ENCODE data around the gene CATSPERE. TPM values are rescaled to one million over a fixed set of nuclear protein-coding genes. Genes with fewer than 3 reads are reported as not detected.
"Not testable (repeated sequence)": the region's sequence is repeated elsewhere in the genome, so short reads cannot be mapped to it uniquely, and the experiment has no call there.

CATSPERE gene
- total RNA-seq, 1 donor from 2014 or later, result 2.0 TPM

DNA sequence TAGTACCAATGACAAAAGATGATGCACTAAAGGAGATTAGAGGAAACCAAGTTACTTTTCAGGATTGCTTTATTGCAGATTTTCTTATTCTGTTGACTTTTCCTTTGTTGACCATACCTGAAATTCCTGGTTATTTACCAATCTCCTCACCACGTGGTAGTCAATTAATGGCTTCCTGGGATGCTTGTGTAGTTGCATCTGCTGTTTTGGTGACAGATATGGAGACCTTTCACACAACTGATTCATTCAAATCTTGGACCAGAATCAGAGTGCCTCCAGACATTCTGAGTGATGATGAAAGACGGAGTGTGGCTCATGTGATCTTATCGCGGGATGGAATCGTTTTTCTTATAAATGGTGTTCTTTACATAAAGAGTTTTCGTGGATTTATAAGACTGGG, 91.3 kb downstream of the CATSPERE start:
- DNase-seq, result no peak

DNA sequence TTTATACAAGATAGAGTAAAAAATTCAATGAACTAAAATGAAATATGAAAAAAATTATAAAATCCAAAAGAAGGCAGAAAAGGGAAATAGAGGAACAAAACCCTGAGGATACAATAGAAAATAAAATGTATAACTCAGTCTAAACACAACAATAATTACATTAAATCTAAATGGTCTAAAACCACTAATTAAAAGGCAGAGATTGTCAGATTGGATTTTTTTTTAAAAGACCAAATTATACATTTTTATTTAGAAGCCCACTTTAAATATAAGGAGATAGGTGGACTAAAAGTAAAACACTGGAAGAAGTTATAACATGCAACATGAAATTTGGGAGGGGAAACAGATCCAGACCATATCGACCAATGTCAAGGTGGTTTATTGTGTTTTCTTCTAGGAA, 95.2 kb downstream of the CATSPERE start:
- no peak for DNase-seq

DNA sequence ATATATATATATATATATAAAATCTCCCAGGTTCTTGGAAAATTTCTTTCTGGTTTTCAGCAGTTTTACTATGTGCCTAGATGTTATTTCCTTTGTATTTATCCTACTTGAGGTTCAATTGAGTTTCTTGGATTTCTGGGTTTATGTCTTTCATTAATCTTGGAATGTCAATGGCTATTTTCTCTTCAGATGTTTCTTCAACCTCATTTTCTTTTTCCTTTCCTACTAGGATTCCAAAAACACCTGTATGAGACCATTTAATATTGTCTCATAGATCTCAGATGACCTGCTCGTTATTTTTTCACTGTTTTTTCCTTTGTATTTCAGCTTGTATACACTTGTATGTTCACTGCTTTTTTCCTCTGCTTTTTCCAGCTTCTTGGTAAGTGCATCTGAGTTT, 96.5 kb downstream of the CATSPERE start:
- no peak for DNase-seq

DNA sequence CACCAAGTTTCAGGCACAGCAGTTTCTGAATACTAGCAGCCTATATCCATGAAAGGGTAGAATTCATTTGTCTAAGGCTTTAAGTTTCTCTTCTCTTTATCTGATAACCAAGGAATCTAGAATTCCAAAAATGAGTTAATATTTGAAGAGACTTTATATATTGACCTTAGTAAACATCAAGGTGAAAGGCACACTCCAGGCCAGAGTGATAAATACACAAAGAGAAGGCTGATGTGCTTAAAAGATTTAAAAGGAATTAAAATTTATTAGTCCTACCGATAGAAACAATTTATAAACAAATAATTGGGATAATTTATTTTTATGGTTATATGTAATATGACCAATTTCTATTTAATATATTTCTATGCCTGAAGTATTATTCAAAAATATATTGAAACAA, 98.5 kb downstream of the CATSPERE start:
- DNase-seq, result no peak

DNA sequence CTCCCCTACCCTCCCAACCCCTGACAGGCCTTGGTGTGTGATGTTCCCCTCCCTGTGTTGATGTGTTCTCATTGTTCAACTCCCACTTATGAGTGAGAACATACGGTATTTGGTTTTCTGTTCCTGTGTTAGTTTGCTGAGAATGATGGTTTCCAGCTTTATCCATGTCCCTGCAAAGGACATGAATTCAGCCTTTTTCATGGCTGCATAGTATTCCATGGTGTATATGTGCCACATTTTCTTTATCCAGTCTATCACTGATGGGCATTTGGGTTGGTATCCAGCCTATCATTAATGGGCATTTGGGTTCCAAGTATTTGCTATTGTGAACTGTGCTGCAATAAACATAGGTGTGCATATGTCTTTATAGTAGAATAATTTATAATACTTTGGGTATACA, 101.8 kb downstream of the CATSPERE start:
- DNase-seq, result not testable (repeated sequence)

DNA sequence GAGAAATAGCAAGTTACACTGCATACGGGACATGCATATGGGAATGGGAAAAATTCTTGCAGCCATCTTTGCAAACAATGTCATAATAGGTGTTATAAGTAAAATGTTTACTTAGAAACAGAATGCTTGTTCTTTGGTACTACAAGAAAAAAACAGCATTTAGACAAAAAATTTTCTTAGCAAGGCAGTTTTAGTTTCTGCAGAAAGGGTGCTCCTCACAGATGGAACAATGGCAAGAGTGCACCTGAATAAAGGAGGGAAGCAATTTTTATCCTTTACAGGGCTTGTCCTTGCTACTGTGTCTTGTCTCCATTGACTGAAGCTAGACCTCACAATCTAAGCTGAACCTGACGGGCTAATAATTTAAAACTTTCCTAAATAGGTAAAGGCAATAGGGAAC, 112.7 kb downstream of the CATSPERE start:
- DNase-seq, result no peak

GRCh38 chr1:244576259-244576892, 115.3 kb downstream of the CATSPERE start:
- DNase-seq, result no peak

- not testable (repeated sequence) for DNase-seq
These were observed 117.1 kb downstream of the CATSPERE start for GRCh38 chr1:244578205-244578604.

DNA sequence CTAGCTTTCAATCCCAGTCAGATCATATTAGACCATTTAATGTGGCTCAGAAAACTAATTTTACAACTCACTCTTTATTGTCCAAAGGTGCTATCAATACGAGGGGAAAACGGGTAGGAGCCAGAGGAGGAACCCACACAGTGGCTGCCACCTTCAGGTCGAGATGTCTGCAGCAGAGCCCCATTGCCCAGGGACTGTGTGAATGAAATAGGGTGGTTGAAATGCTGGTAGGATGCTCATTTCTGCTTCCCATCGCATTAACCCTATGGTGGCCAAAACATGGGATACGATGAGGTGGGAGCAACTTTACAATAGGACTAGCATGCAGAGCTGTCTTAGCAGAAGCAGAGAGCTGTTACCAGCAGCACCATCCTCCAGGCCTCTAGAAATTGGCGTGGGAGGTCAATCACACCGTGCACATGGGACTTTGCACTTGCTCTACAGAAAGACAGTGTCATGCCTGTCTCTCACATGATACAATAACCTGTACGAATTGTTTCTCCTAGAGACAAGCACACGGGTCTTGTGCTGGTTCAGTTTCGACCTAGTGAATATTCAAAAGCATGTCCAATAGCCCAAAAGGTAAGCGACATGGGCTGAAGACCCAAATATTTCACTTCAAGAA, 122.4 kb downstream of the CATSPERE start:
- DNase-seq, result no peak

DNA sequence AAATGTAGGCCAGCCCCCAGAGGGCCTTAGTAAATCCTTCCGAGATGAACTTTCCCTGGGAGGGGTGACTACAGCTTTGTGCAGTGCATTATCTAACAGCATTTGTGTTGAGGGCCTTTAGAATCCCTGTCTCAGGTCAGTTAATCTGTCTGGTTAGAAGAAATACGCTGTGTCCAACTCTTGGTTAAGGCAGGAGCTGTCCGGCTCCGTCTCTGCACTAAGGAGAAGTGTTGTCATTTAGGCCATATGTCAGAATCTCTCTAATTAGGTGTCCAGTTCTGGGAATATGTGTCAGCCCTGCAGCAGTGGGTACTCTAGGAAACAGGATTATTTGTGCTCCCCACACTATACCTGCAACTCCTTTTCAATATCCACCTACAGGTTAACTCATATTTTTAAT, 124.8 kb downstream of the CATSPERE start:
- no peak for DNase-seq

- DNase-seq, result no peak
These were observed 129.6 kb downstream of the CATSPERE start for GRCh38 chr1:244590670-244591069.

DNA sequence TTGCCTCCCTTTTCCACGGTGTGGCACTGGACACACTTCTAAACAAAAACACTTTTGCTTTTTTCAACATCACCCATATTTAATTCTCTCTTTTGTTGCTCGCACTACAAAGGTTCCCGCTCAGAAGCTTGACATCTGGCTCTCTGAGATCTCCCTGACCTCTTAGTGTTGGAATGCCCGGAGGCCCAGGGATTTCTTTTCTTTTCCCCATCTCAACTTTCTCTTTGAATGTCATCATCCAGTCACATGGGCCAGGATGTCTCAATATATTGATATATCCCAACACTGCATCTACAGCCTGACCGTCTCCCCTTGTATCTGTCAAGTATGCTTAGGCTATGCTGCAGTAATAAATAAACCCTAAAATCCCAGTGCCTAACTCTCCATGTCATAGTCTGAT, 137.5 kb downstream of the CATSPERE start:
- no peak for DNase-seq

GRCh38 chr1:244599937-244600350, 138.9 kb downstream of the CATSPERE start:
- DNase-seq, result no peak

GRCh38 chr1:244601336-244601735, 140.3 kb downstream of the CATSPERE start:
- no peak for DNase-seq

GRCh38 chr1:244603498-244603897, 142.4 kb downstream of the CATSPERE start:
- no peak for DNase-seq

DNA sequence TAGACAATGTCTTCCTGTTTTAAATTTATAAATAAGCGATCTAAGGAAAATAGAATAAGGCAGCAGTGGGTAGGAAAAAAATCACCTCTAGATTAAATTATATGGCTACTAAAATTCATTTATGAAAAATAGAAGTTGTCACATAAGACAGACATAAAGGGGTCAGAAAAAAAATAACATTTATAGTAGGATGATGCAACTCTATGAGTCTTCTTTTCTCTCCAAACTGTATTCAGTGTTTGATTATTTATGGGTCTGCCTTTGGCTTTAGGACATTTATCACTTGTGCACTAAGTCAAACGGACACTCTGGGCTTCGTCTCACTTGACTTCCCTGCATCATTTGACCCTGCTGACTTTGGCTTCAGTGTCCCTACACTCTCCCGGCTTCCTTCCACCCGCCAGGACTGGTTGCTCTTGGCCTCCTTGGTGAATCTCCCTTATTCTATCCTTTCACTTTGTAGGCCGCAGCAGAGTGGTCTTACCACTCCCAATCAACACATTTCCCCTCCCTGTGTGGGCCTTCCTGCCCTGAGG, 144.8 kb downstream of the CATSPERE start:
- no peak for DNase-seq

DNA sequence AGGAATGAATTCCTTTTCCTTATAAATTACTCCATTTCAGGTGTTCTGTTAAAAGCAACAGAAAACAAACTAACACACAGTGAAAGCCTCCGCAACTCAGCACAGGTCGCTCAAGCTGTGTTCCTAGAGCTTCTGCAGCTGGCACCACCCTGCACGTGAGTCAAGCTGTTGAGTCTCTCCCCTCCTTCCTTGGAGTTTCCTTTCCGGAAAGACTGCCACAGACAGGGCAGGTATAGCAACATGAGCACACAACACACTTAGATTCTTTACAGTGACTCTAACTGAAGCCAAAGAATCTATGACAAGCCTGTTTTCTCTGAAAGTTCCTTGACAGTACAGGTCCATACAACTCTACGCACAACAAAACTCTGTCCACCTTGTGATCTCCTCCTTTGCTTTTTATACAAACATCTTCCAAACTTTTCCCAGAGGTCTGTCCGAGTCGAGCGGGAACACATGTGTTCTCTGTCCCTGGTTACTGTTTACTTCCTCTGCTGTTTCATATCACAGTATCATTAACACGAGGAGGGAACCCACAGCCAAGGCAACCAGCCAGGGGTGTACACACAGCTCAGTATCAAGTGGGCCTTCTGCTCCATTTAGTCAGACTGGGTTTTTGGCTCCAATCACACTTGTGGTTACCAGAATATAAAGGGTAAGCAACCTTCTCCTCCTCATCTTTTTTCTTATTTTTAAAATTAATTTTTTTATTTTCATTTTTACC, 153.2 kb downstream of the CATSPERE start:
- DNase-seq, result no peak

DNA sequence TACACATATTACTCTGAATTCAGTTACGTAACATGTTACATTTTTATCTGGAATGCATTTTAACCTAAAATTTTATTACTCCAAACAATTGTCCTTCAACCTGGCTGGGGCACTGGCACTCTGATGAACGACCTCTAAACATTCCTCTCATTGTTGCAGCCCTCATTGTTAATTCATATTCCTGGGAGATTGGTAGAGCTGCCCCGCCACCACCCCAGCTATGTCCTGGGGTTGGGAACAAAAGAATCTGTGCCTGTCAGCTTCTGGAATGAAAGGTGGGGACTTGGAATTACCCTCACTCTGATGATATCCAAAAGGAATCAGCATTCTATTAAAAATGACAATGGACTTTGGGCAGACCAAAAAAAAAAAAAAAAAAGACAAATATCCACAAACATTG, 153.8 kb downstream of the CATSPERE start:
- no peak for DNase-seq

- DNase-seq, result no peak
These were observed 154.2 kb downstream of the CATSPERE start for GRCh38 chr1:244615301-244615700.

GRCh38 chr1:244626709-244627108, 165.6 kb downstream of the CATSPERE start:
- DNase-seq, result no peak

DNA sequence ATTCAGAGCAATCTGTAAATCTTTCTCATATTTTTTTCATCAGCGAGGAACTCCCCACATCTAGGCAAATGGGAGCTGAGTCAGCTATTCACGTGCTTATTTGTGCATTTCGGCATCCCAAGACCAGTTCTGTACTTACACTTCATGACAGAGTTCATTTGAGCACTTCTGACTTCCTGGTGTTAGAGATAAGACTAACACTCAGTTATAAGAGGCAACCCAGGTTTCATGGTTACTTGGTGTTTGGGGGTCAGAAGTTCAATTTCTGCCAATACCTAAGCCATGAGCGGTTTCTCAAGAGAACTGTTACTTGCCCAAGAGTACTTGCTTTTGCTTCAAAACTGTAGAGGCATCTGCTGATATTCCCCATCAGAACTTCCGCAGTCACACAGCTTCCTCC, 167.7 kb downstream of the CATSPERE start:
- no peak for DNase-seq

- DNase-seq, result no peak
These were observed 172.1 kb downstream of the CATSPERE start for GRCh38 chr1:244633140-244633539.

- DNase-seq, result no peak
These were observed 173.5 kb downstream of the CATSPERE start for GRCh38 chr1:244634546-244634945.

Measured in occipital lobe (tissue), 2 donors.